K562 (cell line): ENCODE measurements around the gene CLIP1. TPM values are rescaled to one million over a fixed set of nuclear protein-coding genes. Genes with fewer than 3 reads are reported as not detected.

Experiments used
- ATAC-seq: fragments of 200-7000 bp; cut with Tn5 transposase; 3 replicates; pipeline ENCODE4 v1.9.1; 2020; ENCODE audit warnings: moderate library complexity
- BruUV-seq: library from RNA; stranded (reverse); fragments of 400-500 nt; replicated peaks from 2 replicates; lab custom pipeline; 2021; lab: Mats Ljungman, UMichigan
- CTCF ChIA-PET: fragments of 300-600 bp; formaldehyde crosslinking; extraction: SDS; loops from one replicate; lab custom pipeline; 2021; ENCODE audit warnings: low intra/inter-chr PET ratio; lab: Yijun Ruan, JAX
- POLR2A ChIA-PET: fragments of 300-600, 350-650 bp; sonication (Branson Sonifier 250); formaldehyde crosslinking; extraction: SDS; loops from one replicate; lab custom pipeline; 2021; ENCODE audit warnings: antibody characterized with exemption, inconsistent platforms; lab: Yijun Ruan, JAX
- DNase-seq, 4 experiments: peaks; one replicate each; pipeline versions ENCODE4 v3.0.0 to v3.0.0-alpha.2; 2011 to 2018; ENCODE audit warnings: low spot score in 3 of 4, mixed read lengths in 3 of 4; ENCODE audit errors: extremely low read depth in 1 of 4
- FAIRE-seq: peaks from 2 replicates; lab custom pipeline; 2011; peaks lifted over from hg19 to GRCh38; lab: Jason Lieb, UNC
- H2AFZ ChIP-seq: 2 replicates; pipeline ENCODE4 v1.6.0; 2011; ENCODE audit warnings: low read depth, low read length, control low read depth, inconsistent platforms
- H3K27ac ChIP-seq: fragments of 200-600 bp; 3 replicates; pipeline ENCODE4 v1.8.0; 2011; ENCODE audit warnings: low read depth, mild to moderate bottlenecking, control low read depth, inconsistent platforms, low read length, moderate library complexity, mixed read lengths; ENCODE audit errors: extremely low read depth
- H3K27me3 ChIP-seq, 2 experiments: fragments of 300-600 bp in 1 of 2; 2 replicates in 1 of 2; 3 replicates in 1 of 2; pipeline versions ENCODE4 v1.6.0 to v1.8.0; 2011; ENCODE audit warnings: inconsistent platforms in 2 of 2, low read length in 2 of 2, mild to moderate bottlenecking in 1 of 2, mixed read lengths in 1 of 2, moderate library complexity in 1 of 2; ENCODE audit not compliant: control insufficient read depth in 2 of 2, insufficient read depth in 2 of 2
- H3K36me3 ChIP-seq: fragments of 300-600 bp; 3 replicates; pipeline ENCODE4 v1.8.0; 2011; ENCODE audit warnings: mild to moderate bottlenecking, low read length, inconsistent platforms; ENCODE audit not compliant: control insufficient read depth, insufficient read depth
- H3K4me1 ChIP-seq, 2 experiments: fragments of 200-600 bp in 1 of 2; replicated peaks in 1 of 2; 2 replicates in 1 of 2; 3 replicates in 1 of 2; pipeline versions ENCODE4 v1.5.1 to v1.8.0; 2011; ENCODE audit warnings: inconsistent platforms in 2 of 2, low read length in 2 of 2, mild to moderate bottlenecking in 1 of 2, mixed read lengths in 1 of 2, moderate library complexity in 1 of 2; ENCODE audit not compliant: control insufficient read depth in 2 of 2, insufficient read depth in 2 of 2
- H3K4me2 ChIP-seq: 2 replicates; pipeline ENCODE4 v1.6.1; 2011; ENCODE audit warnings: low read length, control low read depth, inconsistent platforms, mixed read lengths; ENCODE audit not compliant: insufficient read depth
- H3K4me3 ChIP-seq: fragments of 200-600 bp; sonication (generic), shearing (Covaris generic); 2 replicates; pipeline ENCODE4 v1.5.1; 2016; ENCODE audit warnings: control low read depth, inconsistent platforms
- H3K79me2 ChIP-seq: fragments of 200-600 bp; 3 replicates; pipeline ENCODE4 v1.8.0; 2011; ENCODE audit warnings: low read length, inconsistent platforms; ENCODE audit not compliant: control insufficient read depth, insufficient read depth
- H3K9ac ChIP-seq, 2 experiments: 2 replicates each; pipeline versions ENCODE4 v1.6.0 to v1.6.1; 2011; ENCODE audit warnings: low read depth in 2 of 2, low read length in 2 of 2, control low read depth in 1 of 2, inconsistent platforms in 1 of 2, mild to moderate bottlenecking in 1 of 2, mixed read lengths in 1 of 2; ENCODE audit not compliant: insufficient read depth in 1 of 2
- H3K9me1 ChIP-seq: one replicate; pipeline ENCODE4 v1.6.0; 2011; ENCODE audit warnings: inconsistent platforms, mild to moderate bottlenecking, low read length, moderate library complexity; ENCODE audit not compliant: control insufficient read depth, insufficient read depth
- H3K9me3 ChIP-seq: replicated peaks from 2 replicates; pipeline ENCODE4 v1.5.1; 2011; ENCODE audit warnings: low read depth, low read length, inconsistent platforms; ENCODE audit not compliant: control insufficient read depth, insufficient read depth
- H4K20me1 ChIP-seq: replicated peaks from 2 replicates; pipeline ENCODE4 v1.6.1; 2011; ENCODE audit warnings: low read length, inconsistent platforms, mixed read lengths; ENCODE audit not compliant: control insufficient read depth, insufficient read depth
- ARHGAP35 ChIP-seq: fragments of 450-650 bp; IDR thresholded peaks from 2 replicates; pipeline ENCODE4 v1.6.1; 2018; ENCODE audit not compliant: partially characterized antibody
- CBFA2T3 ChIP-seq: fragments of 450-650 bp; IDR thresholded peaks from 2 replicates; pipeline ENCODE4 v1.6.1; 2017
- CREBBP ChIP-seq: IDR thresholded peaks from one replicate; pipeline ENCODE4 v1.6.1; 2012; ENCODE audit warnings: low read depth, mild to moderate bottlenecking, control low read depth, inconsistent platforms, low read length
- ELF1 ChIP-seq: fragments of 200-800 bp; sonication (Bioruptor generic); IDR thresholded peaks from 2 replicates; pipeline ENCODE4 v1.6.1; 2016; ENCODE audit warnings: missing genetic modification characterization, missing compliant biosample characterization
- IFI16 ChIP-seq: fragments of 250-450 bp; sonication (Bioruptor Pico); IDR thresholded peaks from 2 replicates; pipeline ENCODE4 v2.1.2; 2022; ENCODE audit warnings: mild to moderate bottlenecking, inconsistent platforms
- MCM2 ChIP-seq: fragments of 450-650 bp; IDR thresholded peaks from 2 replicates; pipeline ENCODE4 v1.6.1; 2017; ENCODE audit warnings: low read depth, mild to moderate bottlenecking
- NBN ChIP-seq: fragments of 450-650 bp; IDR thresholded peaks from 2 replicates; pipeline ENCODE4 v1.6.1; 2016; ENCODE audit warnings: low read depth, mild to moderate bottlenecking
- PURB ChIP-seq: sonication (generic); formaldehyde crosslinking; IDR thresholded peaks from 2 replicates; pipeline ENCODE4 v1.9.0; 2021; ENCODE audit warnings: low read depth, mild to moderate bottlenecking, missing genetic modification reagents
- RFX7 ChIP-seq: fragments of 250-450 bp; sonication (Bioruptor Pico); IDR thresholded peaks from 2 replicates; pipeline ENCODE4 v1.5.1; 2021; ENCODE audit warnings: mild to moderate bottlenecking
- SIN3B ChIP-seq: fragments of 450-650 bp; IDR thresholded peaks from 2 replicates; pipeline ENCODE4 v1.6.1; 2017; ENCODE audit warnings: low read depth, mild to moderate bottlenecking, moderate library complexity
- SIX5 ChIP-seq, 2 experiments: IDR thresholded peaks; 2 replicates each; pipeline ENCODE4 v1.6.1; 2011; ENCODE audit warnings: low read length in 2 of 2, borderline replicate concordance in 1 of 2, low read depth in 1 of 2, mild to moderate bottlenecking in 1 of 2, moderate library complexity in 1 of 2; ENCODE audit not compliant: insufficient read depth in 1 of 2
- SMARCC2 ChIP-seq: fragments of 450-650 bp; IDR thresholded peaks from 2 replicates; pipeline ENCODE4 v1.6.1; 2017; ENCODE audit warnings: antibody characterized with exemption, moderate library complexity, mild to moderate bottlenecking, low read depth
- ZBTB8A ChIP-seq: fragments of 450-650 bp; IDR thresholded peaks from 2 replicates; pipeline ENCODE4 v1.6.1; 2018; ENCODE audit warnings: mild to moderate bottlenecking, moderate library complexity; ENCODE audit not compliant: partially characterized antibody
- WGBS: fragments of 100-300 bp; shearing (Covaris generic); methylation state at CpG from one replicate; pipeline ENCODE4 v1.1.6; 2016; ENCODE audit warnings: low coverage, mixed read lengths; ENCODE audit not compliant: insufficient coverage; ENCODE audit errors: missing lambda C conversion rate; 5-methylcytosine and 5-hydroxymethylcytosine counted together
- in situ Hi-C: fragments of 300-500 bp; cut with MboI; formaldehyde crosslinking; loops from 4 replicates; pipeline ENCODE4 v1.15.0; 2018; ENCODE audit warnings: inconsistent platforms, mixed read lengths
- intact Hi-C: fragments of 100-400 bp; cut with micrococcal nuclease; formaldehyde crosslinking; loops from 2 replicates; pipeline ENCODE4 v1.14.2; 2022
- polyA plus RNA-seq, 8 experiments: library from polyadenylated mRNA; depleted of rRNA in 4 of 8; stranded (reverse) in 5 of 8; unstranded in 3 of 8; fragments of >200 nt; fragmentation: Nextera tagmentation in 2 of 8; fragmentation: Illumina TruSeq in 1 of 8; extraction: Ambion mirVana in 2 of 8; extraction: Trizol in 1 of 8; gene quantifications; 2 replicates each; pipeline versions ENCODE4 v1.2.1 to v1.2.3, GENCODE V29; 2011 to 2014; ENCODE audit warnings: inconsistent platforms in 1 of 8, missing spikeins in 1 of 8
- total RNA-seq, 7 experiments: library from RNA; depleted of rRNA in 6 of 7; stranded (reverse); fragments of >200 nt in 6 of 7; fragmentation: Illumina TruSeq in 2 of 7; extraction: Trizol in 2 of 7; gene quantifications; 2 replicates each; pipeline versions ENCODE4 v1.2.1 to v1.2.3, GENCODE V29; 2011 to 2021; ENCODE audit warnings: low replicate concordance in 1 of 7

The CLIP1 gene
- total and polyA plus RNA-seq, 9 of the 15 experiments (the other 6 are each of a cell fraction or from before 2014, with no cell fraction given), result 5.8 to 33.9 (median 27.6) TPM

DNA sequence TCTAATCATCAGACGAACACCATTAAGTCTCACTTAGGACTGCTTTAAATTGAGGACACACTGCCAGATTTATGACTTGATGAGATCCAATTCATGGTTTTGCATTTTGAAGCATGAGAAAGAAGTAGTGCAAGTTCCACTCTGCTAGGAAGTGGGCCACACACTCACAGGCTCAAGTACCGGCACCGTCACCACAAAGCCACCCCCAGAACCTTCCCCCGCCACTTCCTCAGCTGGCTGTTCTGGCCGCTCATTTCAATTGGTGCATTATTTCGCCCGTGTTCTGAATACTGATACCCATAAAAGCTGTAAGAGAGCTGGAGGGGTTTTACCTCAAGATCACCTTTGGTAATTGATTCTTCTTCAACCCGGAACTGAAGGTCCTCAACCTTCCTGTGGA lies 70.1 kb downstream of the CLIP1 start:
- Histone ChIP-seq H3K4me1 (peaks cover 3 to 10% of the 10 kb centered on the region in 2 experiments; a peak in 2 of 5 replicates), H3K9ac (no peak overlapping the region), H3K79me2 (no peaks in the 10 kb centered on the region), H3K27ac (no peak overlapping the region), H3K9me1 (no peaks in the 10 kb centered on the region), H3K36me3 (peaks cover 44% of the 10 kb centered on the region; the same call in 1 of the 3 replicates), H2AFZ (no peak overlapping the region), H3K4me3 (no peak overlapping the region), H3K27me3 (no peaks in the 10 kb centered on the region), H3K4me2 (no peak overlapping the region), H4K20me1 (no peaks in the 10 kb centered on the region), H3K9me3 (no peaks in the 10 kb centered on the region)
- CTCF ChIA-PET, result interaction anchor here (0.6 to 0.9 kb wide), 2 partner anchors 16 to 85 kb away, joined by 3 to 4 read pairs; no protein-coding TSS in a partner anchor
- no peak for TF ChIP-seq RFX7 (CRISPR knock-in tag)
- TF ChIP-seq SIN3B, result no peak
- no peak for TF ChIP-seq CREBBP
- no peak for TF ChIP-seq MCM2
- no peak for TF ChIP-seq ARHGAP35
- no peak for TF ChIP-seq NBN
- TF ChIP-seq PURB (CRISPR knock-in tag), result no peak
- no peak for TF ChIP-seq IFI16 (CRISPR knock-in tag)
- TF ChIP-seq SIX5 (IDR thresholded peaks at IDR 0.05; ENCODE audit: borderline replicate concordance in 1 of 2, insufficient read depth in 1 of 2, low read depth in 1 of 2, low read length in 2 of 2), result no peak
- TF ChIP-seq SMARCC2, result no peak
- no peak for TF ChIP-seq ELF1 (tag)
- TF ChIP-seq CBFA2T3, result no peak
- TF ChIP-seq ZBTB8A, result no peak
- POLR2A ChIA-PET, result no interaction called here
- no TSS peak for BruUV-seq
- FAIRE-seq (no peak), DNase-seq (no peak), ATAC-seq (no peak)
- intact Hi-C loops, result no loop called here
- in situ Hi-C loops, result no loop called here
- WGBS, result 90% methylated on average over 8 of the region's 8 CpGs
